Measurements from ENCODE around the gene ZC3H15.
"Not testable (repeated sequence)": the region's sequence is repeated elsewhere in the genome, so short reads cannot be mapped to it uniquely, and the experiment has no call there.

Gene ZC3H15

DNA sequence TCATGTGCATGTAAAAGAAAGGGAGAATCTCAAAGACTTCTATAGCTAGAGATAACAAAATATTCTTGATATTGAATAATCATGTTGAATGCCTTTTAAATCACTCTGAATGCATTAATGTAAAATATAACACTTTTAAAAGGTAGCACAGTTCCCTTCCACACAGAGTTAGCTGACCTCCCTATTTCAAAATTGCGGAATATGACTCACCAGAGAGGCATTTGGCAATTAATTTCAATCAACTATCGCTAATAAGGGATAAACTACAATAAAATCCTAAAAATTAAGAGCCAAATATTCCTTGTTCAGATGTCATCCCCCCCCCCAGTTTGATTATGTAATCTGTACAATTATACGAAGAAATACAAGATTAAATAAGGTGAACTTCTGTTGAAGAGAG lies 29.3 kb downstream of the ZC3H15 start:
- H3K4me3 Mint-ChIP-seq = no peak overlapping the region
- H3K27ac Mint-ChIP-seq = no peak overlapping the region
- peaks cover 8% of the 10 kb centered on the region for H3K36me3 Mint-ChIP-seq
- no peak for DNase-seq (ENCODE audit: low spot score in 2 of 2)
- no peaks in the 10 kb centered on the region for H3K9me3 Mint-ChIP-seq
- no peak for ATAC-seq (ENCODE audit: low read depth)
- H3K27me3 Mint-ChIP-seq = no peaks in the 10 kb centered on the region
- H3K4me1 Mint-ChIP-seq = no peaks in the 10 kb centered on the region

GRCh38 chr2:186516396-186516795 lies 30.3 kb downstream of the ZC3H15 start:
- no peak overlapping the region for H3K27ac Mint-ChIP-seq
- no peak for ATAC-seq (ENCODE audit: low read depth)
- H3K27me3 Mint-ChIP-seq = no peaks in the 10 kb centered on the region
- H3K36me3 Mint-ChIP-seq = peaks cover 15% of the 10 kb centered on the region
- no peaks in the 10 kb centered on the region for H3K4me1 Mint-ChIP-seq
- no peak for DNase-seq (ENCODE audit: low spot score in 2 of 2)
- H3K4me3 Mint-ChIP-seq = no peak overlapping the region
- H3K9me3 Mint-ChIP-seq = no peaks in the 10 kb centered on the region

DNA sequence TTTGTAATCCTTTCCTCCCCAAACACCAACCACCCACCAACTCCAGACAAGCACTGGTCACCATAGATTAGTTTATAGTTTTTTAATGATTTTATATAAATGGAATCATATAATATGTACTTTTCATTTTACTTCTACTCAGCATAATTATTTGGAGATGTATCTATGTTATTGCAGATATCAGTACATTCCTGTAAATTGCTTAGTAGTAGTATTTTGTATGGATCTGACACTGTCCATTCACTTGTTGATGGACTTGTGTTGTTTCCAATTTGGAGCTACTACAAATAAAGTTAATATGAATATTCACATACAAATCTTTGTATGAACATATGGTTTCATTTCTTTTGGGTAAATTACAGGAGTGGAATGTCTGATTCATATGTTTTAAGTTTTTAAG lies 31.0 kb downstream of the ZC3H15 start:
- Mint-ChIP-seq H3K27ac (no peak overlapping the region), H3K4me1 (no peaks in the 10 kb centered on the region), H3K4me3 (no peak overlapping the region), H3K36me3 (peaks cover 15% of the 10 kb centered on the region), H3K9me3 (no peaks in the 10 kb centered on the region), H3K27me3 (no peaks in the 10 kb centered on the region)
- no peak for DNase-seq (ENCODE audit: low spot score in 2 of 2)
- ATAC-seq (ENCODE audit: low read depth) = no peak

- Mint-ChIP-seq H3K4me3 (no peak overlapping the region), H3K36me3 (peaks cover 15% of the 10 kb centered on the region), H3K4me1 (no peaks in the 10 kb centered on the region), H3K27ac (peak overlapping the region; percentile 4), H3K9me3 (no peaks in the 10 kb centered on the region), H3K27me3 (no peaks in the 10 kb centered on the region)
- ATAC-seq (ENCODE audit: low read depth) = no peak
- DNase-seq (ENCODE audit: low spot score in 2 of 2) = no peak
Measured at GRCh38 chr2:186518291-186518690, 32.2 kb downstream of the ZC3H15 start.

- H3K9me3 Mint-ChIP-seq = no peaks in the 10 kb centered on the region
- H3K27ac Mint-ChIP-seq = no peak overlapping the region
- no peak overlapping the region for H3K4me3 Mint-ChIP-seq
- ATAC-seq (ENCODE audit: low read depth) (no peak), DNase-seq (ENCODE audit: low spot score in 2 of 2) (no peak)
- no peaks in the 10 kb centered on the region for H3K27me3 Mint-ChIP-seq
- no peaks in the 10 kb centered on the region for H3K4me1 Mint-ChIP-seq
- H3K36me3 Mint-ChIP-seq = peaks cover 15% of the 10 kb centered on the region
Measured at GRCh38 chr2:186518945-186519344, 32.9 kb downstream of the ZC3H15 start.

DNA sequence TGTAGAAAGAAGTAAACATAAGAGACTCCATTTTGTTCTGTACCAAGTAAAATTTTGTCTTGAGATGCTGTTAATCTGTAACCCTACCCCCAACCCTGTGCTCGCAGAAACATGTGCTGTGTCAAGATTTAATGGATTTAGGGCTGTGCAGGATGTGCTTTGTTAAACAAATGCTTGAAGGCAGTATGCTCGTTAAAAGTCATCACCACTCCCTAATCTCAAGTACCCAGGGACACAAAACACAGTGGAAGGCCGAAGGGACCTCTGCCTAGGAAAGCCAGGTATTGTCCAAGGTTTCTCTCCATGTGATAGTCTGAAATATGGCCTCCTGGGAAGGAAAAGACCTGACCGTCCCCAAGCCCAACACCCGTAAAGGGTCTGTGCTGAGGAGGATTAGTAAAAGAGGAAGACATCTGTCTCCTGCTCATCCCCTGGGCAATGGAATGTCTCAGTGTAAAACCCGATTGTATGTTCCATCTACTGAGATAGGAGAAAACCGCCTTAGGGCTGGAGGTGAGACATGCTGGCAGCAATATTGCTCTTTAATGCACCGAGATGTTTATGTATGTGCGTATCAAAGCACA lies 35.6 kb downstream of the ZC3H15 start:
- peak overlapping the region; percentile 14 for H3K27ac Mint-ChIP-seq
- not testable (repeated sequence) for H3K9me3 Mint-ChIP-seq

GRCh38 chr2:186522450-186522849 lies 36.4 kb downstream of the ZC3H15 start:
- H3K36me3 Mint-ChIP-seq = peaks cover 11% of the 10 kb centered on the region
- no peak for ATAC-seq (ENCODE audit: low read depth)
- H3K4me3 Mint-ChIP-seq = no peak overlapping the region
- no peak overlapping the region for H3K27ac Mint-ChIP-seq
- H3K9me3 Mint-ChIP-seq = peaks cover 1% of the 10 kb centered on the region
- H3K27me3 Mint-ChIP-seq = no peaks in the 10 kb centered on the region
- no peak for DNase-seq (ENCODE audit: low spot score in 2 of 2)
- no peaks in the 10 kb centered on the region for H3K4me1 Mint-ChIP-seq

More for the DNA sequence above, 35.6 kb downstream of the ZC3H15 start:
- H3K36me3 Mint-ChIP-seq = peaks cover 14% of the 10 kb centered on the region
- H3K27me3 Mint-ChIP-seq; H3K4me3 Mint-ChIP-seq; H3K4me1 Mint-ChIP-seq; ATAC-seq (ENCODE audit: low read depth); DNase-seq (ENCODE audit: low spot score in 2 of 2): not testable (repeated sequence)

GRCh38 chr2:186523791-186524190 lies 37.7 kb downstream of the ZC3H15 start:
- no peak overlapping the region for H3K4me3 Mint-ChIP-seq
- ATAC-seq (ENCODE audit: low read depth) (no peak), DNase-seq (ENCODE audit: low spot score in 2 of 2) (no peak)
- H3K27me3 Mint-ChIP-seq = no peaks in the 10 kb centered on the region
- H3K27ac Mint-ChIP-seq = peak overlapping the region; percentile 18
- H3K36me3 Mint-ChIP-seq = peaks cover 7% of the 10 kb centered on the region
- H3K9me3 Mint-ChIP-seq = peaks cover 1% of the 10 kb centered on the region
- H3K4me1 Mint-ChIP-seq = no peaks in the 10 kb centered on the region

GRCh38 chr2:186526281-186526680 lies 40.2 kb downstream of the ZC3H15 start:
- no peak for DNase-seq (ENCODE audit: low spot score in 2 of 2)
- Mint-ChIP-seq H3K27ac (no peak overlapping the region), H3K4me3 (no peak overlapping the region), H3K4me1 (no peaks in the 10 kb centered on the region), H3K9me3 (peaks cover 1% of the 10 kb centered on the region), H3K27me3 (no peaks in the 10 kb centered on the region), H3K36me3 (peaks cover 2% of the 10 kb centered on the region)
- ATAC-seq (ENCODE audit: low read depth) = no peak

GRCh38 chr2:186530314-186530713 lies 44.3 kb downstream of the ZC3H15 start:
- no peak overlapping the region for H3K27ac Mint-ChIP-seq
- ATAC-seq (ENCODE audit: low read depth) (no peak), DNase-seq (ENCODE audit: low spot score in 2 of 2) (no peak)
- H3K4me3 Mint-ChIP-seq = no peak overlapping the region
- no peaks in the 10 kb centered on the region for H3K27me3 Mint-ChIP-seq
- peaks cover 1% of the 10 kb centered on the region for H3K9me3 Mint-ChIP-seq
- H3K4me1 Mint-ChIP-seq = no peaks in the 10 kb centered on the region
- no peaks in the 10 kb centered on the region for H3K36me3 Mint-ChIP-seq

DNA sequence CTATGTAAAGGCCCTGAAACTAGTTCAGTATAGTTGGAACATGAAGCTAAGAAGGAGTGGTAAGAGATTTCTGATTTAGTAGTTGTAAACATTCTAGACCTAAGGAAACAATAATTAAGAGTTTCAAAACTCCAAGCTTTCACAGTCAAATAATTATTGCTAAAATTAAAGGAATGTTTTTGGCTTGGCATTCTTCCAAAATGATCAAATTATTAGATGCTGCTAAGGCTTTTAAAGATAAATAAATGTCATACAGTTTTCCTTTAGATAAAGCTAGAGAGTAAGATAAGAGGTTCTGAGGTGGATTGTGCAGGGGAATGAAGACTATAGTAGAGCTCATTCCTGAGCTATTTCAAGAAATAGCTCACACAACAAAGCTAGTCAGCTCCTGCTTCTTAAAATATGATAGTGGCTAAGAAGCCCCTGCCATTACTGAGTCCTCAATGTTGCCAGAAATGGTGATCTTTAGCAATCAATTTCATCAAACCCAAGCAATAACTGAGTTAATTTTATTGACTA lies 45.3 kb downstream of the ZC3H15 start:
- ATAC-seq (ENCODE audit: low read depth) (no peak), DNase-seq (ENCODE audit: low spot score in 2 of 2) (no peak)
- peaks cover 1% of the 10 kb centered on the region for H3K9me3 Mint-ChIP-seq
- H3K4me1 Mint-ChIP-seq = no peaks in the 10 kb centered on the region
- no peak overlapping the region for H3K27ac Mint-ChIP-seq
- H3K4me3 Mint-ChIP-seq = no peak overlapping the region
- peaks cover 3% of the 10 kb centered on the region for H3K27me3 Mint-ChIP-seq
- H3K36me3 Mint-ChIP-seq = no peaks in the 10 kb centered on the region

- ATAC-seq (ENCODE audit: low read depth) = no peak
- DNase-seq (ENCODE audit: low spot score in 2 of 2) = no peak
- H3K27me3 Mint-ChIP-seq = peaks cover 3% of the 10 kb centered on the region
- H3K9me3 Mint-ChIP-seq = no peaks in the 10 kb centered on the region
- no peaks in the 10 kb centered on the region for H3K36me3 Mint-ChIP-seq
- H3K4me1 Mint-ChIP-seq = no peaks in the 10 kb centered on the region
- no peak overlapping the region for H3K27ac Mint-ChIP-seq
- no peak overlapping the region for H3K4me3 Mint-ChIP-seq
Measured at GRCh38 chr2:186532891-186533290, 46.8 kb downstream of the ZC3H15 start.

GRCh38 chr2:186533717-186534116 lies 47.7 kb downstream of the ZC3H15 start:
- DNase-seq (ENCODE audit: low spot score in 2 of 2) (no peak), ATAC-seq (ENCODE audit: low read depth) (no peak)
- Mint-ChIP-seq H3K9me3 (no peaks in the 10 kb centered on the region), H3K36me3 (no peaks in the 10 kb centered on the region), H3K4me1 (no peaks in the 10 kb centered on the region), H3K4me3 (no peak overlapping the region), H3K27me3 (peaks cover 3% of the 10 kb centered on the region), H3K27ac (no peak overlapping the region)

DNA sequence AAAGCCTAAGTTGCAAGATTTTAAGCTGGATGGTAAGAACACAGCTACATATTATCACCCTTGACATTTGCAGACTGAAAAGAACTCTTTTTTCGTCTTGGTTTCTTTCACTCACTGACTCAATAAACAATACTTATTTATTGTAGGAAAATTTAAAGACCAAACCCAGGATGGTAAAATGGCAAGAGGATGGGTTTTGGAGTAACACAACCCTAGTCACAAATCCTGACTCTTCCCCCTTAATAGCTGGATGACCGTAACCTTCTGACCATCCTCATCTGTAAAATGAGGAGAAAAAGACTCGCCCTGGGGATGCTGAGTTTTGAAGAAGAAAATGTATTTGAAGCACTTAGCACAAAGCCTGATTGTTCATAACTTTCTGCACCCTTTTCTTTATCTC lies 48.3 kb downstream of the ZC3H15 start:
- Mint-ChIP-seq H3K9me3 (no peaks in the 10 kb centered on the region), H3K4me3 (no peak overlapping the region), H3K36me3 (no peaks in the 10 kb centered on the region), H3K27me3 (peaks cover 3% of the 10 kb centered on the region), H3K4me1 (no peaks in the 10 kb centered on the region), H3K27ac (no peak overlapping the region)
- no peak for ATAC-seq (ENCODE audit: low read depth)
- DNase-seq (ENCODE audit: low spot score in 2 of 2) = no peak

DNA sequence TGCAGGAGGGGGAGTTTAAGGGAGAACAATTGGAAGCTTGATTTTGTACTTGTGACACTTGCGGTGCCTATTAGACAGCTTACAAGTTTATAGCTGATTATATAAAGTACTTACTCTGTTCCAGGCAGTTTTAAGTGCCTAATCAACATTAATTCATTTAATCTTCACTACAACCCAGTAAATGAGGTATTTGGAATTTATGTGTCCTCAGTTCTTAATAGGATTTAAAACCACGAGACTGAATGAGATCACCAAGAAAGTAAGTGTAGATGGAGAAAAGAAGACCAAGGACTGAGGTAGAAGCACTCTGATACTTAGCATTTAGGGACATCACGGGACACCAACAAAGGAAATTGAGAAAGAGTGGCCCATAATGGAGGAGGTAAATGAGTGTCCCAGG lies 49.8 kb downstream of the ZC3H15 start:
- no peaks in the 10 kb centered on the region for H3K36me3 Mint-ChIP-seq
- DNase-seq (ENCODE audit: low spot score in 2 of 2) (no peak), ATAC-seq (ENCODE audit: low read depth) (no peak)
- peaks cover 3% of the 10 kb centered on the region for H3K27me3 Mint-ChIP-seq
- no peaks in the 10 kb centered on the region for H3K9me3 Mint-ChIP-seq
- no peak overlapping the region for H3K4me3 Mint-ChIP-seq
- no peak overlapping the region for H3K27ac Mint-ChIP-seq
- H3K4me1 Mint-ChIP-seq = no peaks in the 10 kb centered on the region

Measured in memory B cell (primary cell).